HG03575 (cell line): ENCODE results near the gene TAF13.

Experiments used
- ATAC-seq: cut with Tn5 transposase; IDR thresholded peaks from one replicate; pipeline ENCODE4 v1.9.1; 2021; ENCODE audit not compliant: unreplicated experiment, insufficient number of reproducible peaks, low FRiP score; ENCODE audit errors: extremely low read depth

The TAF13 gene

GRCh38 chr1:109094871-109095270 lies 19.1 kb upstream of the TAF13 start:
- ATAC-seq = no peak

DNA sequence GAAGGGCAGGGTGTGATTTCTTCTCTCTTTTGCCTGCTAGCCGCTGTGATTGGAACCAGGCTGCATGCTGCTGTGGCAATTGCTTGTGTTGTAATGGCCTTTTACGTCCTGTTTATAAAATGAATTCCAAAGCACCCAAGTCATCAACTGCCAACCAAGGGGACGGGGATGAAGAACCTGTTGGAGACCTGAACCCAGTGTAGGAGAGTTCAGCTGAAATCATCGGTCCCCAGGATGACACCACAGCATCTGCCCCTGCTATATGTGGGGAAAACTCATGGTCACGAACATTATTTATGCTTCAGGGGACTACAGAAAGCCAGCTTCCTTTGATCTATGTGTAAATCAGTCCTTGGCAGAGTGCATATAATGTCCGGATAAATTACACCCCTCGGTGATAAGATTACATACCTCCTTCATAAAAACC lies 18.6 kb upstream of the TAF13 start:
- ATAC-seq = no peak

GRCh38 chr1:109091839-109092193 lies 16.0 kb upstream of the TAF13 start:
- no peak for ATAC-seq

DNA sequence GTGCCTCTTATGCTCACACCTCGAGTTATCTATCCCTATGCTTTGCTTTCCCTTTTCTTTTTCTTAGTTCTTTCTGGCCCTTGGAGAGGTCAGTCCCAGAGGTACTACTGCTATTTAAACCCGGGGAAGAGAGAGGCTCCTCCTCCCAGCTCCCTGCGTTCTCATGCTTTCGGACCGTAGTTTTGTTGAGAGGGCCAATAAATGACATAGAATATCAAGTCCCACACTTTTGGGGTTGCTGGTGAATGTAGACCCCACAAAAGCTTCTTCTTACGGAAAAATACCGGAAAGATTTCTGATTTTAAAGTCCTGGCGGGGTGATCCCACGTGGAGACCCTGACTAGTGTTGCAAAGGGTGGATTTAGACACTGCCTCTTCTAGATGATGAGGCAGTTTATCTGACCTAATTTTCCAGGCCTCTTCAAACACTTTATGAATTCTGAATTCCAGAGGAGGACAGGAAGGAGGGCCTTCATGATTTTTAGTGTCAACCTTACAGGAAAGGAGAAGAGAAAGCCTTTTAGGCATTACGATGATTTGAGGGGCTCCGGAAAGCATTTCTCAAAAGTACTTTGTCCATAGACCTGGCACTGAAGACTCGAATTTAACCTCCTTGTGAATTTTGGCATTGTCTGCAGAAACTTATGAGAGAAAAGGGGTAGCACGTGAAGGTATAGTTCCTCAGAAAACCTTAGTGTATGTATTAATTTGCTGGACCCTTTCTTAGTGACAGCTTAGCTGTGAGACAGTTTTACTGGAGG lies 15.5 kb upstream of the TAF13 start:
- no peak for ATAC-seq

- no peak for ATAC-seq
Observed at GRCh38 chr1:109090196-109091077, 14.6 kb upstream of the TAF13 start, which contains the start of gene TMEM167B. Gene TMEM167B, plus strand, starts transcription at chr1:109090764. Its CDS starts 109 bp downstream, at chr1:109090873.

- ATAC-seq = no peak
Observed at GRCh38 chr1:109089242-109090015, 13.6 kb upstream of the TAF13 start.

GRCh38 chr1:109084563-109085517 lies 9.0 kb upstream of the TAF13 start:
- no peak for ATAC-seq

DNA sequence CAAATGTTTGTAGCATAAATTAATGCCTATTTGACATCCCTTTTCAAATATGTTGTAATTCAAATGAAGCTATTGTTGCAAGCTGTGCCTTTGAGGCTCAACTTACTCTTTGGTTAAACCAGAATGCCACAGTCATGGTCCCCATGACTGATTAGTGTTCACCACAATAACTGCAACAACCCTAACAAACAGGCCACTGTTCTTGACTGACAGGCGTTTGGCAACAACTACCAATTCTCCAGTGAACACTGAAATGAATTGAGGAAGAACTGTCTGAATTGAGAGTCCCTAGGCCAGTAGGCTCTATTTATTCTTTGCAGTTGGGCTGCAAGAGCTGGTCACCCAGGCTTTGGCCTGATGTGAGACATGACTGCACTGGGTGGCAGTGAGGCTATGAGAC lies 8.1 kb upstream of the TAF13 start:
- no peak for ATAC-seq

- no peak for ATAC-seq
Observed at GRCh38 chr1:109083501-109083900, 7.7 kb upstream of the TAF13 start.

- ATAC-seq = no peak
Observed at GRCh38 chr1:109080441-109081082, 4.8 kb upstream of the TAF13 start.

GRCh38 chr1:109079240-109079622 lies 3.4 kb upstream of the TAF13 start:
- ATAC-seq = no peak

DNA sequence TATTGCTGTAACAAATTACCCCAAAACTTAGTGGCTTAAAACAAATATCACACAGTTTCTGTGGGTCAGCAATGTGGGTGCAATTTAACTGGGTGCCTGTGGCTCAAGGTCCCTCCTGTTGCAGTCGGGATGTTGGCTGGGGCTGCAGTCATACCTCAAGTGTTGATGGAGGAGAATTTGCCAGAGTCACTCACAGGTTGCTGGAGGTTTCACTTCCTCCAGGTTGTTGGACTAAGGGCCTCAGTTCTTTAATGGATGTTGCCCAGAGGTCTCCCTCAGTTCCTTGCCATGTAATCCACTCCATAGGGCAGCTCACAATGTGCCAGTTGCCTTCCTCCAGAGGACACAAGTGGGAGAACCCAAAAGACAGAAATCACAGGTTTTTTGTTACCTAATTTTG lies 2.5 kb upstream of the TAF13 start:
- ATAC-seq = no peak

DNA sequence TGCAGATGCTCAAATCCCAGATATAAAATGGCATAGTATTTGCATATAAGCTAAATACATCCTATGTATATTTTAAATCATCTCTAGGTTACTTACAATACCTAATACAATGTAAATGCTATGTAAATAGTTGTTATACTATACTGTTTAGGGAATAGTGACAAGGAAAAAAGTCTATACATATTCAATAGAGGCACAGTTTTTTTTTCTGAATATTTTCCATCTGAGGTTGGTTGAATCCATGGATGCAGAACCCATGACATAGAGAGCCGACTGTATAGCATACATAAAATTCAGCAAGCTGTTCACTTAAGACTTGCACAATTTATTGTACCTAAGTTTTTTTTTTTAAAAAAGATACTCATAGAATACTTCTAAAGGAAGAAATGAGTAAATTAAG lies 6.5 kb downstream of the TAF13 start:
- ATAC-seq = no peak

DNA sequence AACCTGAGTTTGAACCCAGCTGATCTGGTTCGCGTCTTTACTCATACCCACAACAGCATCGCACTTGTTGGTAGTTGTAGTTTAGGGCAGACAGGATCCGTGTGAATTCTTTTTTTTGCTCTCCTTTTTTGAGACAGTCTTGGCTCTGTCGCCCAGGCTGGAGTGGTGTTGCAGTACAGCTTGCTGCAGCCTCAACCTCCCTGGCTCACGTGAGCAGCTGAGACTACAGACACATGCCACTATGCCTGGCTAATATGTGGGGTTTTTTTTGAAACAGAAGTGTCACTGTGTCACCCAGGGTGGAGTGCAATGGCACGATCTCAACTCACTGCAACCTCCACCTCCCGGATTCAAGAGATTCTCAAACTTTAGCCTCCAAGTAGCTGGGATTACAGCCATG lies 7.9 kb downstream of the TAF13 start:
- ATAC-seq = no peak

GRCh38 chr1:109065137-109065536 lies 10.7 kb downstream of the TAF13 start:
- no peak for ATAC-seq

DNA sequence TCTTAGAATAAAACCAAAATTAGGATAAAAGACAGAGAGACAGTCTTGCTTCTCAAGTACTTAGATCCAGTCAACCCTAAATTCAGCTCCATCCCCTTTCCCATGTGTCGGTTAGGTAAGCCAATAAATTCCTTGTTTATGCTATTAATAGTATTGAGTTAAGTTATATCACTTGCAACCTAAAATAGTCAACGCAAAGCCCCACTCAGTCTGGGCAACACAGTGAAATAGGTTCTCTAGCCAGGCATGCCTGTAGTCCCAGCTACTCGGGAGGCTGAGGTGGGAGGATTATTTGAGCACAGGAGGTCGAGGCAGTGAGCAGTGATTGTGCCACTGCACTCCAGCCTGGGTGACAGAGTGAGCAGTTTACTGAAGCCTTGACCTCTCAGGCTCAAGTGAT lies 14.6 kb downstream of the TAF13 start:
- ATAC-seq = no peak

DNA sequence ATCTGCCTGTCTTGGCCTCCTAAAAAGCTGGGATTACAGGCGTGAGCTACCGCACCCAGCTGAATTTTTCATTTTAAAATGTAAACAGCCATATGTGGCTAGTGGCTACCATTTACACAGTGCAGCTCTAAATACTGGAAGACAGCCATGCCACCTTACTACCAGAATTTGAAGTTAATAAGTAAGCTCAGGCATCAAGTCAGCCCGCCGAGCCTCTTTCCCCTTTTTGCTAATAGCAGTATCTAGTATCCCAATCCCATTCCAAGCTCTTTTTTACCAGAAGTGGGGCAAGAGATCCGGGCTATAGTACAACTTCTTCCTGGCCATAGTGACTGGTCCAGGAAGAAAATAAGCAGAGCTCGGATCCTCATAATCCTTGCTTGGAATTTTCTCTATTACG lies 15.1 kb downstream of the TAF13 start:
- ATAC-seq = no peak

- no peak for ATAC-seq
Observed at GRCh38 chr1:109059026-109059425, 16.8 kb downstream of the TAF13 start.
